Muscle layer of duodenum (tissue), 2 donors: ENCODE data around the gene CTNNBL1.
A peak's percentile ranks its signal among the peaks of the same experiment; 100 is the strongest.

Experiments
- H3K27ac ChIP-seq: one replicate; pipeline ENCODE4 v1.7.0; 2013; ENCODE audit warnings: mild to moderate bottlenecking, low read length
- H3K27me3 ChIP-seq: one replicate; pipeline ENCODE4 v1.7.0; 2013; ENCODE audit warnings: low read depth, mild to moderate bottlenecking, control low read depth, low read length
- H3K36me3 ChIP-seq, 2 donors: one replicate each; pipeline ENCODE4 v1.7.0; 2013; ENCODE audit warnings: low read length in 2 of 2, control low read depth in 1 of 2, mild to moderate bottlenecking in 1 of 2; ENCODE audit not compliant: insufficient read depth in 2 of 2, control insufficient read depth in 1 of 2
- H3K4me1 ChIP-seq, 2 donors: one replicate each; pipeline ENCODE4 v1.7.0; 2013; ENCODE audit warnings: low read length in 2 of 2, mild to moderate bottlenecking in 2 of 2, control low read depth in 1 of 2, moderate library complexity in 1 of 2; ENCODE audit not compliant: insufficient read depth in 2 of 2, control insufficient read depth in 1 of 2
- H3K4me3 ChIP-seq, 2 donors: one replicate each; pipeline ENCODE4 v1.7.0; 2013; ENCODE audit warnings: low read length in 2 of 2, low read depth in 1 of 2, mild to moderate bottlenecking in 1 of 2
- H3K9me3 ChIP-seq, 2 donors: one replicate each; pipeline ENCODE4 v1.7.0; 2013; ENCODE audit warnings: low read length in 2 of 2, control low read depth in 1 of 2, mild to moderate bottlenecking in 1 of 2; ENCODE audit not compliant: control insufficient read depth in 1 of 2
- donor health status: healthy.

CTNNBL1 gene

GRCh38 chr20:37693635-37694626 lies at the start of gene CTNNBL1:
CTNNBL1 (plus strand) TSS chr20:37694030; CDS start chr20:37694123, 93 bp downstream.
- no peaks in the 10 kb centered on the region for H3K36me3 ChIP-seq
- H3K4me3 ChIP-seq, result peak within 1 kb of the TSS; percentile 96 to 97
- peak within 1 kb of the TSS; percentile 83 for H3K27ac ChIP-seq
- H3K9me3 ChIP-seq, result no peaks in the 10 kb centered on the region
- H3K27me3 ChIP-seq, result no peaks in the 10 kb centered on the region
- H3K4me1 ChIP-seq, result peaks cover 6 to 16% of the 10 kb centered on the region in 2 donors

GRCh38 chr20:37644605-37645004 lies 49.2 kb upstream of the CTNNBL1 start:
- H3K4me3 ChIP-seq, result no peak overlapping the region
- H3K36me3 ChIP-seq, result no peaks in the 10 kb centered on the region
- H3K9me3 ChIP-seq, result peaks cover 0 to 2% of the 10 kb centered on the region in 2 donors
- H3K4me1 ChIP-seq, result no peaks in the 10 kb centered on the region
- peaks cover 4% of the 10 kb centered on the region for H3K27me3 ChIP-seq
- no peak overlapping the region for H3K27ac ChIP-seq

- H3K4me1 ChIP-seq, result no peaks in the 10 kb centered on the region
- no peaks in the 10 kb centered on the region for H3K27me3 ChIP-seq
- H3K36me3 ChIP-seq, result no peaks in the 10 kb centered on the region
- no peaks in the 10 kb centered on the region for H3K9me3 ChIP-seq
- no peak overlapping the region for H3K27ac ChIP-seq
- no peak overlapping the region for H3K4me3 ChIP-seq
These were observed 45.9 kb upstream of the CTNNBL1 start for GRCh38 chr20:37647946-37648345.

- no peaks in the 10 kb centered on the region for H3K27me3 ChIP-seq
- H3K9me3 ChIP-seq, result no peaks in the 10 kb centered on the region
- no peak overlapping the region for H3K4me3 ChIP-seq
- no peaks in the 10 kb centered on the region for H3K4me1 ChIP-seq
- no peaks in the 10 kb centered on the region for H3K36me3 ChIP-seq
- no peak overlapping the region for H3K27ac ChIP-seq
These were observed 44.8 kb upstream of the CTNNBL1 start for GRCh38 chr20:37649017-37649416.

GRCh38 chr20:37649676-37650370 lies 44.0 kb upstream of the CTNNBL1 start:
- Histone ChIP-seq H3K4me1 (no peaks in the 10 kb centered on the region), H3K36me3 (no peaks in the 10 kb centered on the region), H3K27ac (no peak overlapping the region), H3K4me3 (no peak overlapping the region), H3K9me3 (no peaks in the 10 kb centered on the region), H3K27me3 (no peaks in the 10 kb centered on the region)

GRCh38 chr20:37650661-37651060 lies 43.2 kb upstream of the CTNNBL1 start:
- Histone ChIP-seq H3K4me1 (no peaks in the 10 kb centered on the region), H3K36me3 (no peaks in the 10 kb centered on the region), H3K4me3 (no peak overlapping the region), H3K27ac (no peak overlapping the region), H3K27me3 (no peaks in the 10 kb centered on the region), H3K9me3 (no peaks in the 10 kb centered on the region)

- no peaks in the 10 kb centered on the region for H3K36me3 ChIP-seq
- H3K27ac ChIP-seq, result no peak overlapping the region
- no peaks in the 10 kb centered on the region for H3K9me3 ChIP-seq
- no peak overlapping the region for H3K4me3 ChIP-seq
- no peaks in the 10 kb centered on the region for H3K27me3 ChIP-seq
- H3K4me1 ChIP-seq, result no peaks in the 10 kb centered on the region
These were observed 41.9 kb upstream of the CTNNBL1 start for GRCh38 chr20:37651932-37652331.

GRCh38 chr20:37656945-37657344 lies 36.9 kb upstream of the CTNNBL1 start:
- no peaks in the 10 kb centered on the region for H3K36me3 ChIP-seq
- H3K9me3 ChIP-seq, result no peaks in the 10 kb centered on the region
- no peak overlapping the region for H3K27ac ChIP-seq
- H3K4me1 ChIP-seq, result no peaks in the 10 kb centered on the region
- H3K27me3 ChIP-seq, result no peaks in the 10 kb centered on the region
- no peak overlapping the region for H3K4me3 ChIP-seq

GRCh38 chr20:37657924-37658804 lies 35.7 kb upstream of the CTNNBL1 start:
- no peaks in the 10 kb centered on the region for H3K9me3 ChIP-seq
- H3K4me1 ChIP-seq, result no peaks in the 10 kb centered on the region
- H3K4me3 ChIP-seq, result no peak overlapping the region
- no peaks in the 10 kb centered on the region for H3K36me3 ChIP-seq
- H3K27me3 ChIP-seq, result no peaks in the 10 kb centered on the region
- no peak overlapping the region for H3K27ac ChIP-seq

- no peak overlapping the region for H3K4me3 ChIP-seq
- H3K4me1 ChIP-seq, result no peaks in the 10 kb centered on the region
- H3K27ac ChIP-seq, result no peak overlapping the region
- H3K36me3 ChIP-seq, result no peaks in the 10 kb centered on the region
- no peaks in the 10 kb centered on the region for H3K9me3 ChIP-seq
- H3K27me3 ChIP-seq, result no peaks in the 10 kb centered on the region
These were observed 32.3 kb upstream of the CTNNBL1 start for GRCh38 chr20:37661519-37661918.

- H3K4me1 ChIP-seq, result no peaks in the 10 kb centered on the region
- H3K4me3 ChIP-seq, result no peak overlapping the region
- H3K36me3 ChIP-seq, result no peaks in the 10 kb centered on the region
- H3K27me3 ChIP-seq, result no peaks in the 10 kb centered on the region
- no peak overlapping the region for H3K27ac ChIP-seq
- no peaks in the 10 kb centered on the region for H3K9me3 ChIP-seq
These were observed 31.5 kb upstream of the CTNNBL1 start for GRCh38 chr20:37662308-37662707.
